ENCODE measurements around the gene HIRIP3. TPM values are rescaled to one million over a fixed set of nuclear protein-coding genes. Genes with fewer than 3 reads are reported as not detected.

Gene HIRIP3
- total and polyA plus RNA-seq, 2 of the 4 experiments (the other 2 are of a cell fraction): 5.0 to 10.5 TPM

- Histone ChIP-seq H2AK5ac (ENCODE audit: low read depth, low read length) (peak overlapping the region; percentile 67), H4K91ac (ENCODE audit: insufficient read depth, low read depth, low read length) (no peak overlapping the region), H2BK5ac (ENCODE audit: low read depth, low read length, poor library complexity, severe bottlenecking) (no peak overlapping the region), H3K9ac (ENCODE audit: low read depth, low read length) (no peak overlapping the region), H3K56ac (ENCODE audit: extremely low read depth, insufficient read depth, low read length) (no peak overlapping the region), H3K9me3 (ENCODE audit: control insufficient read depth, insufficient read depth, low read length) (no peaks in the 10 kb centered on the region), H3K79me1 (ENCODE audit: low read depth in 1 of 2, low read length in 2 of 2) (peaks cover 0 to 4% of the 10 kb centered on the region in 2 experiments; a peak in 1 of 4 replicates), H3K23ac (ENCODE audit: low read depth, low read length) (no peak overlapping the region), H3K4me2 (ENCODE audit: low read depth, low read length) (no peak overlapping the region), H2BK20ac (ENCODE audit: low read depth, low read length) (no peak overlapping the region), H4K5ac (ENCODE audit: low read depth, low read length) (no peak overlapping the region), H3K14ac (replicated peaks; ENCODE audit: low read depth, low read length) (no peak overlapping the region), H2BK15ac (ENCODE audit: low read depth, low read length) (no peak overlapping the region), H2AK9ac (replicated peaks; ENCODE audit: low read depth, low read length, poor library complexity) (peak overlapping the region; percentile 96), H3K18ac (ENCODE audit: low read depth, low read length) (no peak overlapping the region), H4K8ac (ENCODE audit: low read depth in 2 of 2, low read length in 2 of 2) (no peak overlapping the region), H3K4me3 (ENCODE audit: insufficient read depth, low read depth, low read length) (no peak overlapping the region), H3K9me1 (ENCODE audit: insufficient read depth, low read length) (no peaks in the 10 kb centered on the region), H4K20me1 (ENCODE audit: insufficient read depth, low read length) (no peaks in the 10 kb centered on the region; the same call in 1 of the 2 replicates), H2AFZ (replicated peaks; ENCODE audit: low read length, poor library complexity) (peak overlapping the region; percentile 21), H3K4ac (ENCODE audit: low read depth, low read length) (no peak overlapping the region), H2BK120ac (ENCODE audit: low read depth, low read length) (no peak overlapping the region), H3K27me3 (ENCODE audit: control insufficient read depth, insufficient read depth, low read length) (peaks cover 12% of the 10 kb centered on the region), H3K27ac (ENCODE audit: insufficient read depth, low read length) (no peak overlapping the region), H3K36me3 (ENCODE audit: control insufficient read depth, insufficient read depth, low read length) (peaks cover 15% of the 10 kb centered on the region; the same call in 1 of the 2 replicates), H3K4me1 (ENCODE audit: control insufficient read depth, insufficient read depth, low read length) (no peaks in the 10 kb centered on the region; the same call in 1 of the 2 replicates)
- in situ Hi-C loops (cut with MboI; ENCODE audit: low sequenced_read_pairs): no loop called here
- ChIA-PET POLR2A (ENCODE audit: unreplicated experiment) (interaction anchor here (0.5 kb wide), 1 partner anchor 886 kb away, joined by 3 read pairs; no protein-coding TSS in a partner anchor), CTCF (interaction anchor here (0.8 kb wide), 1 partner anchor 106 kb away, joined by 3 read pairs; the partner anchor contains the start of gene SEZ6L2)
- ATAC-seq (ENCODE audit: low read depth) (peak; percentile 85), DNase-seq (peak; percentile 31)
- intact Hi-C loops (cut with micrococcal nuclease): no loop called here
- no TSS peak for BruUV-seq (replicated peaks)
- dilution Hi-C loops (cut with HindIII; ENCODE audit: low sequenced_read_pairs, unreplicated experiment): no loop called here
- TF ChIP-seq RAD21 (IDR thresholded peaks at IDR 0.05; ENCODE audit: low read length): peak; percentile 64
- TF ChIP-seq MAZ (IDR thresholded peaks at IDR 0.05; ENCODE audit: borderline replicate concordance, low read depth, low read length): peak; percentile 29; the same call in 1 of the 2 replicates
- TF ChIP-seq SMC3 (IDR thresholded peaks at IDR 0.05; ENCODE audit: low read depth, low read length): peak; percentile 83
- no peak for TF ChIP-seq ELK1 (IDR thresholded peaks at IDR 0.05; ENCODE audit: borderline replicate concordance, low read depth, low read length)
- TF ChIP-seq CTCF (conservative IDR thresholded peaks at IDR 0.05; ENCODE audit: low read depth, low read length): peak; percentile 73
- TF ChIP-seq USF2 (IDR thresholded peaks at IDR 0.05; ENCODE audit: low read depth, low read length): no peak
- WGBS, 2 experiments (ENCODE audit: extremely low coverage in 2 of 2, insufficient read length in 1 of 2): 85% methylated on average over 22 of the region's 35 CpGs; no CpG with 5 or more reads in 1 of the 2 experiments
Measured at GRCh38 chr16:30005341-30006094, 10.1 kb upstream of the HIRIP3 start.
